NCI-H748 treated with DMSO at 0.1 percent for 48 hours (cell line): ENCODE measurements around the gene REXO1.

ENCODE experiments used
- DNase-seq: peaks from one replicate; lab custom pipeline; 2025; lab: John Stamatoyannopoulos, UW

Gene REXO1

GRCh38 chr19:1861599-1862031 lies 13.3 kb upstream of the REXO1 start:
- DNase-seq = no peak

- DNase-seq = no peak
Measured at GRCh38 chr19:1860821-1861598, 12.7 kb upstream of the REXO1 start.

- DNase-seq = no peak
Measured at GRCh38 chr19:1860042-1860775, 11.9 kb upstream of the REXO1 start.

GRCh38 chr19:1859331-1859781 lies 11.1 kb upstream of the REXO1 start:
- DNase-seq = no peak

GRCh38 chr19:1858412-1859081 lies 10.3 kb upstream of the REXO1 start:
- no peak for DNase-seq

- DNase-seq = no peak
Measured at GRCh38 chr19:1857648-1858326, 9.5 kb upstream of the REXO1 start.

GRCh38 chr19:1856698-1857603 lies 8.7 kb upstream of the REXO1 start:
- no peak for DNase-seq

- DNase-seq = no peak
Measured at GRCh38 chr19:1856345-1856697, 8.0 kb upstream of the REXO1 start.

GRCh38 chr19:1855828-1856255 lies 7.6 kb upstream of the REXO1 start:
- no peak for DNase-seq

GRCh38 chr19:1855040-1855827 lies 7.0 kb upstream of the REXO1 start:
- peak; percentile 21 for DNase-seq

- DNase-seq = no peak
Measured at GRCh38 chr19:1854542-1855039, 6.3 kb upstream of the REXO1 start.

- DNase-seq = no peak
Measured at GRCh38 chr19:1854039-1854541, 5.8 kb upstream of the REXO1 start.

- DNase-seq = peak; percentile 21
Measured at GRCh38 chr19:1853295-1854038, 5.2 kb upstream of the REXO1 start.

GRCh38 chr19:1852581-1853128 lies 4.4 kb upstream of the REXO1 start:
- DNase-seq = no peak

- DNase-seq = no peak
Measured at GRCh38 chr19:1851654-1852580, 3.6 kb upstream of the REXO1 start.

GRCh38 chr19:1850809-1851653 lies 2.7 kb upstream of the REXO1 start:
- no peak for DNase-seq

GRCh38 chr19:1849886-1850398 lies 1.7 kb upstream of the REXO1 start:
- no peak for DNase-seq
